PC-9 (cell line): ENCODE measurements around the gene NR4A3.

ENCODE experiments used
- EZH2 ChIP-seq: fragments of 200-600 bp; sonication (generic); IDR thresholded peaks from 2 replicates; pipeline ENCODE4 v1.8.0; 2017; ENCODE audit warnings: antibody characterized with exemption, low read depth
- TF ChIP-seq, protein P1 (sequence below): fragments of 200-600 bp; sonication (generic); conservative IDR thresholded peaks from 2 replicates; pipeline ENCODE4 v1.6.1; 2017; ENCODE audit warnings: mixed run types, antibody characterized with exemption, mild to moderate bottlenecking, moderate library complexity

DNA sequence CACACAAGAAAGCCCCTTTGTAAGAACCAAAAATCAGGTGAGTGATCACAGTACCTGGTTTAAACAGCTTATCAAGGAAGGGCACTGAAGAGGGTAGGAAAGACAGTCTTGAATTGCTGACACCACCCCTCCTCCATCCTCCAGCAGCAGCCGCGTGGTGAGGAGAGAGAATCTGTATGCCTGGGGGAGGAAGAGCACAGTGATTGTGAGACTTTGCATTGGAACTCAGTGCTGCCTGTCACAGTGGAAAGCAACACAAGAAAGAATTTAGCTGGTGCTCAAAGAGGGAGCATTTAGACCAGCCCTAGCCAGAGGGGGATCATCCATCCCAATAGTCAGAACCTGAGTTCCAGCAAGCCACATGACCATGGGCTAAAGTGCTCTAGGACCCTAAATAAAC is 73.1 kb downstream of the NR4A3 start:
- TF ChIP-seq, protein P1, sequence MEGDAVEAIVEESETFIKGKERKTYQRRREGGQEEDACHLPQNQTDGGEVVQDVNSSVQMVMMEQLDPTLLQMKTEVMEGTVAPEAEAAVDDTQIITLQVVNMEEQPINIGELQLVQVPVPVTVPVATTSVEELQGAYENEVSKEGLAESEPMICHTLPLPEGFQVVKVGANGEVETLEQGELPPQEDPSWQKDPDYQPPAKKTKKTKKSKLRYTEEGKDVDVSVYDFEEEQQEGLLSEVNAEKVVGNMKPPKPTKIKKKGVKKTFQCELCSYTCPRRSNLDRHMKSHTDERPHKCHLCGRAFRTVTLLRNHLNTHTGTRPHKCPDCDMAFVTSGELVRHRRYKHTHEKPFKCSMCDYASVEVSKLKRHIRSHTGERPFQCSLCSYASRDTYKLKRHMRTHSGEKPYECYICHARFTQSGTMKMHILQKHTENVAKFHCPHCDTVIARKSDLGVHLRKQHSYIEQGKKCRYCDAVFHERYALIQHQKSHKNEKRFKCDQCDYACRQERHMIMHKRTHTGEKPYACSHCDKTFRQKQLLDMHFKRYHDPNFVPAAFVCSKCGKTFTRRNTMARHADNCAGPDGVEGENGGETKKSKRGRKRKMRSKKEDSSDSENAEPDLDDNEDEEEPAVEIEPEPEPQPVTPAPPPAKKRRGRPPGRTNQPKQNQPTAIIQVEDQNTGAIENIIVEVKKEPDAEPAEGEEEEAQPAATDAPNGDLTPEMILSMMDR = no peak
- TF ChIP-seq EZH2 = no peak
